GM19043 (cell line): ENCODE results near the gene OCEL1.

Source experiments
- ATAC-seq: cut with Tn5 transposase; IDR thresholded peaks from one replicate; pipeline ENCODE4 v1.9.1; 2021; ENCODE audit warnings: low read depth; ENCODE audit not compliant: unreplicated experiment

Gene OCEL1

GRCh38 chr19:17237747-17238706 is 12.0 kb downstream of the OCEL1 start:
- no peak for ATAC-seq

GRCh38 chr19:17240062-17240752 is 14.2 kb downstream of the OCEL1 start:
- ATAC-seq: no peak

- no peak for ATAC-seq
These were observed 14.9 kb downstream of the OCEL1 start for GRCh38 chr19:17240826-17241399.

- ATAC-seq: no peak
These were observed 16.6 kb downstream of the OCEL1 start for GRCh38 chr19:17242431-17243208.

GRCh38 chr19:17243211-17243829 is 17.3 kb downstream of the OCEL1 start:
- no peak for ATAC-seq

- ATAC-seq: no peak
These were observed 18.0 kb downstream of the OCEL1 start for GRCh38 chr19:17243830-17244617.

- no peak for ATAC-seq
These were observed 18.9 kb downstream of the OCEL1 start for GRCh38 chr19:17244618-17245534.

- ATAC-seq: no peak
These were observed 19.5 kb downstream of the OCEL1 start, which contains the start of gene NR2F6 for GRCh38 chr19:17245535-17245984. TSS of gene NR2F6 (minus strand) at chr19:17245919. CDS start at chr19:17245220, 699 bp downstream.

GRCh38 chr19:17246681-17247425 is 20.8 kb downstream of the OCEL1 start:
- no peak for ATAC-seq

- ATAC-seq: no peak
These were observed 22.2 kb downstream of the OCEL1 start for GRCh38 chr19:17248011-17248776.

GRCh38 chr19:17249887-17250548 is 24.0 kb downstream of the OCEL1 start:
- no peak for ATAC-seq

- no peak for ATAC-seq
These were observed 28.6 kb downstream of the OCEL1 start for GRCh38 chr19:17254636-17255035.

- ATAC-seq: no peak
These were observed 29.2 kb downstream of the OCEL1 start for GRCh38 chr19:17255150-17255621.

GRCh38 chr19:17256130-17256529 is 30.1 kb downstream of the OCEL1 start:
- no peak for ATAC-seq

- no peak for ATAC-seq
These were observed 33.2 kb downstream of the OCEL1 start for GRCh38 chr19:17259118-17259780.
